ENCODE results near the gene PPP6R1. TPM values are rescaled to one million over a fixed set of nuclear protein-coding genes. Genes with fewer than 3 reads are reported as not detected.

PPP6R1 gene
- total RNA-seq, 1 experiment from 2014 or later, result 113 TPM

DNA sequence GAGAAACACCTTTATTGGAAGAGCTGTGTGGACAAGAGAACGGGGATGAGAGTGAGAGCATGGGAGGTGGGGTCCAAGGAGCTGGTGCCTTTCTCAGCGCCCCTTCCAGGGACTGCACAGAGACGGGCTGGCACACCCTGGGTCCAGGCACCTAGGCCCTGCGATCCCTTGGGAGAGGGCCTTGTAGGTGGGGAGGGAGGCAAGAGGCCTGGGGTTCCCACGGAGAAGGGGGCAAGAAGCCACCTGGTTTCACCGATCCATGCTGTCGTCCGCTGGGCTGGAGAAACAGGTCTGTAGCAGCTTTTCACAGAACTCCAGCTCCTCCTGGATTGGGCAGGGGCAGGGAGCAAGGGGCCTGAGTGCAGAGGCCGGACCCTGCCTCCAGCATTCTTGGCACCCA is 3.5 kb upstream of the PPP6R1 start:
- POLR2A ChIA-PET, result no interaction called here
- no peak for DNase-seq
- intact Hi-C loops (cut with micrococcal nuclease; ENCODE audit: unreplicated experiment), result no loop called here
- Mint-ChIP-seq H3K4me3 (ENCODE audit: unreplicated experiment) (no peak overlapping the region), H3K27ac (ENCODE audit: unreplicated experiment) (no peak overlapping the region), H3K36me3 (ENCODE audit: insufficient read depth, unreplicated experiment) (peaks cover 34% of the 10 kb centered on the region), H3K9me3 (ENCODE audit: unreplicated experiment) (peaks cover 12% of the 10 kb centered on the region), H3K4me1 (ENCODE audit: low read depth, unreplicated experiment) (peaks cover 4% of the 10 kb centered on the region), H3K27me3 (ENCODE audit: insufficient read depth, unreplicated experiment) (no peaks in the 10 kb centered on the region)
- peaks cover 5% of the 10 kb centered on the region; the same call in 1 of the 2 replicates for H3K9me3 ChIP-seq
- CTCF ChIA-PET, result no interaction called here
- TF ChIP-seq CTCF (IDR thresholded peaks at IDR 0.05; ENCODE audit: insufficient read depth in 1 of 2, low read depth in 1 of 2, low read length in 1 of 2, severe bottlenecking in 1 of 2, unreplicated experiment in 1 of 2), result no peak
- H3K36me3 ChIP-seq (ENCODE audit: control insufficient read depth, insufficient read depth, low read length), result no peaks in the 10 kb centered on the region; the same call in 1 of the 2 replicates
- no peaks in the 10 kb centered on the region for H3K27me3 ChIP-seq (replicated peaks; ENCODE audit: control insufficient read depth, insufficient read depth, low read length)
- no TSS peak for BruUV-seq (replicated peaks)
- peaks cover 10% of the 10 kb centered on the region; the same call in 1 of the 2 replicates for H3K4me1 ChIP-seq
- H3K4me3 ChIP-seq (ENCODE audit: low read depth, low read length), result no peak overlapping the region

DNA sequence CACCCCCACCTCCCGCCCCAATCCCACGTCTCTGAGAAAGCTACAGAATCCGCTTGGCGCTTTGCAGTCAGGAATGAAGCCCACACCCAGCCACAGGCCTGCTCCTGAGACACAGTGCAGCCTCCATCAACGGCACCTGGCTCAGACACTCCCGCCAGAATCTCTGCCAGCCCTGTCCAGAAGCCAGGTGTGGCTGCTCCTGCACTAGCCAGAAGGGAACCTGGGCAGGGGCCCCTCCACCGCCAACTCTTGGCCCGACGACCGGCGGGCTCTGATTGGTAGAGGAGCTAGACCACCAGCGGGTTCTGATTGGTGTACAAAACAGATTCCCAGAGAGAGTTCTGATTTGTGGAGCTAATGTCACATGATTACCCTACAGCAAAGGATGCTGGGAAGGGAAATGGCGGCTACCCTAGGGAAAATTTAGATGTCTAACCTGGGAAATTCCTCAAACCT is 2.9 kb upstream of the PPP6R1 start:
- Histone ChIP-seq H3K27me3 (replicated peaks; ENCODE audit: control insufficient read depth, insufficient read depth, low read length) (no peaks in the 10 kb centered on the region), H3K36me3 (ENCODE audit: control insufficient read depth, insufficient read depth, low read length) (no peaks in the 10 kb centered on the region; the same call in 1 of the 2 replicates), H3K4me3 (ENCODE audit: low read depth, low read length) (no peak overlapping the region), H3K4me1 (peaks cover 15% of the 10 kb centered on the region; the same call in 1 of the 2 replicates), H3K9me3 (peaks cover 3% of the 10 kb centered on the region; the same call in 1 of the 2 replicates)
- DNase-seq, result no peak
- no peaks in the 10 kb centered on the region for H3K27me3 Mint-ChIP-seq (ENCODE audit: insufficient read depth, unreplicated experiment)
- no peak overlapping the region for H3K27ac Mint-ChIP-seq (ENCODE audit: unreplicated experiment)
- ChIA-PET CTCF (no interaction called here), POLR2A (interaction anchor here (0.6 kb wide), 1 partner anchor 103 kb away, joined by 3 read pairs; no protein-coding TSS in a partner anchor)
- no peak overlapping the region for H3K4me3 Mint-ChIP-seq (ENCODE audit: unreplicated experiment)
- no peak for TF ChIP-seq CTCF (IDR thresholded peaks at IDR 0.05; ENCODE audit: insufficient read depth in 1 of 2, low read depth in 1 of 2, low read length in 1 of 2, severe bottlenecking in 1 of 2, unreplicated experiment in 1 of 2)
- BruUV-seq (replicated peaks), result no TSS peak
- H3K4me1 Mint-ChIP-seq (ENCODE audit: low read depth, unreplicated experiment), result peaks cover 11% of the 10 kb centered on the region
- H3K36me3 Mint-ChIP-seq (ENCODE audit: insufficient read depth, unreplicated experiment), result peaks cover 35% of the 10 kb centered on the region
- H3K9me3 Mint-ChIP-seq (ENCODE audit: unreplicated experiment), result peaks cover 9% of the 10 kb centered on the region
- intact Hi-C loops (cut with micrococcal nuclease; ENCODE audit: unreplicated experiment), result no loop called here

DNA sequence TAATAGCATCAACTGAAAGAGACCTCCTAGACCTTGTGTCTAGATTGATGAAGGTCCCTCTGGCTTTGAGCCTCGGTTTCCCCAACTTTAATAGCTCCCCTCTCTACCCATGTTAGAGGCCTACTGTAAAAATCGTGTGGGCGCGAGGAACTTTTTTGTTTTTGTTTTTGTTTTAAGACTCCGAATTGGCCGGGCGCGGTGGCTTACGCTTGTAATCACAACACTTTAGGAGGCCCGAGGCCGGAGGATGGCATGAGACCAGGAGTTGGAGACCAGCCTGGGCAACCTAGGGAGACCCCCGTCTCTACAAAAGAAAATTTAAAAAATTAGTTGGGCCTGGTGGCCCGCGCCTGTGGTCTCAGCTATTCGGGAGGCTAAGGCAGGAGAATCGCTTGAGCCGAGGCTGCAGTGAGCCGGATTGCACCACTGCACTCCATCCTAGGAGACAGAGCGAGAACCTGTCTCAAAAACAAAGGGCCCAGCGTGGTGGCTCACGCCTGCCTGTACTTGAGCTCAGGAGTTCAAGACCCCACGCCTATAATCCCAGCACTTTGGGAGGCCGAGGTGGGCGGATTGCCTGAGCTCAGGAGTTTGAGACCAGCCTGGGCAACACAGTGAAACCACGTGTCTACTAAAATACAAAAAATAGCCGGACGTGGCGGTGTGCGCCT is 858 bp upstream of the PPP6R1 start:
- no peak for TF ChIP-seq CTCF (IDR thresholded peaks at IDR 0.05; ENCODE audit: insufficient read depth in 1 of 2, low read depth in 1 of 2, low read length in 1 of 2, severe bottlenecking in 1 of 2, unreplicated experiment in 1 of 2)
- intact Hi-C loops (cut with micrococcal nuclease; ENCODE audit: unreplicated experiment), result loop anchor here (1.0 kb wide), 8 partner anchors 21 to 149 kb away; partner anchors contain the start of genes HSPBP1, KMT5C, RPL28 and TMEM86B
- peaks cover 32% of the 10 kb centered on the region for H3K36me3 Mint-ChIP-seq (ENCODE audit: insufficient read depth, unreplicated experiment)
- H3K27me3 Mint-ChIP-seq (ENCODE audit: insufficient read depth, unreplicated experiment), result no peaks in the 10 kb centered on the region
- peak overlapping the region; percentile 94 for H3K4me3 Mint-ChIP-seq (ENCODE audit: unreplicated experiment)
- DNase-seq, result no peak
- peak overlapping the region; percentile 77 for H3K27ac Mint-ChIP-seq (ENCODE audit: unreplicated experiment)
- H3K36me3 ChIP-seq (ENCODE audit: control insufficient read depth, insufficient read depth, low read length), result peaks cover 3% of the 10 kb centered on the region
- H3K9me3 Mint-ChIP-seq (ENCODE audit: unreplicated experiment), result no peaks in the 10 kb centered on the region
- POLR2A ChIA-PET, result interaction anchor here (0.5 to 1.8 kb wide), 10 partner anchors 10 to 217 kb away, joined by 3 to 22 read pairs (median 8); partner anchors contain the start of genes BRSK1, HSPBP1, KMT5C and TMEM238
- no peaks in the 10 kb centered on the region for H3K27me3 ChIP-seq (replicated peaks; ENCODE audit: control insufficient read depth, insufficient read depth, low read length)
- peak overlapping the region; percentile 85 for H3K4me3 ChIP-seq (ENCODE audit: low read depth, low read length)
- TSS peak; percentile 98 for BruUV-seq (replicated peaks)
- peaks cover 23% of the 10 kb centered on the region; the same call in 1 of the 2 replicates for H3K4me1 ChIP-seq
- no peaks in the 10 kb centered on the region for H3K9me3 ChIP-seq
- H3K4me1 Mint-ChIP-seq (ENCODE audit: low read depth, unreplicated experiment), result peaks cover 23% of the 10 kb centered on the region
- CTCF ChIA-PET, result interaction anchor here (0.5 to 1.9 kb wide), 11 partner anchors 11 to 244 kb away, joined by 3 to 12 read pairs (median 4); partner anchors contain the start of genes HSPBP1 and KMT5C

Data from Caco-2 (cell line).